Pancreas (tissue), 10 donors: ENCODE measurements around the gene DCDC2C. TPM values are rescaled to one million over a fixed set of nuclear protein-coding genes. Genes with fewer than 3 reads are reported as not detected.

Source experiments
- ATAC-seq, 4 donors: fragments of 200-7000 bp; cut with Tn5 transposase; one replicate each; pipeline versions ENCODE4 v1.8.0 to v1.9.1; 2020; ENCODE audit warnings: mild to moderate bottlenecking in 4 of 4, moderate library complexity in 4 of 4
- DNase-seq, 6 donors: peaks; one replicate each; pipeline ENCODE4 v3.0.0-alpha.2; 2020
- FAIRE-seq: peaks from 2 replicates; lab custom pipeline; 2012; peaks lifted over from hg19 to GRCh38; lab: Jason Lieb, UNC
- H3K27ac ChIP-seq, 4 donors: fragments of 200-600 bp; sonication (generic); 1 replicate in 3 of 4; 2 replicates in 1 of 4; pipeline versions ENCODE4 v1.5.0 to v1.8.0; 2020
- H3K27me3 ChIP-seq, 4 donors: fragments of 200-600 bp; one replicate each; pipeline ENCODE4 v1.8.0; 2021
- H3K36me3 ChIP-seq, 3 donors: fragments of 200-600 bp; sonication (generic) in 1 of 3; one replicate each; pipeline versions ENCODE4 v1.5.0 to v1.8.0; 2020 to 2021
- H3K4me1 ChIP-seq, 3 donors: fragments of 200-600 bp; one replicate each; pipeline ENCODE4 v1.8.0; 2021
- H3K4me3 ChIP-seq, 4 donors: fragments of 200-600 bp; sonication (generic) in 2 of 4; one replicate each; pipeline versions ENCODE4 v1.5.0 to v1.8.0; 2020 to 2021
- H3K9me3 ChIP-seq, 4 donors: fragments of 200-600 bp; one replicate each; pipeline ENCODE4 v1.8.0; 2021
- WGBS, 2 donors: extraction: QIAGEN DNeasy Blood & Tissue Kit; methylation state at CpG; one replicate each; pipeline ENCODE4 v1.1.7; 2013; 5-methylcytosine and 5-hydroxymethylcytosine counted together
- intact Hi-C, 3 donors: fragments of 100-400 bp; cut with DNase I; formaldehyde crosslinking; loops; one replicate each; pipeline versions ENCODE4 v1.11.1 to v1.14.2; 2022
- polyA plus RNA-seq, 2 donors: library from polyadenylated mRNA; stranded (reverse); fragments of 200-250 nt; gene quantifications; one replicate each; pipeline ENCODE4 v1.2.3, GENCODE V29; 2013
- total RNA-seq, 6 donors: library from RNA; stranded (reverse); fragmentation: NEBNext Ultra II Directional in 4 of 6; extraction: Animal tissue kit (Norgen Biotek cat#: 25700) in 4 of 6; gene quantifications; one replicate each; pipeline versions ENCODE4 v1.2.1 to v1.2.4, GENCODE V29; 2021 to 2023
- TF ChIP-seq, protein P1 (sequence below), 4 donors: fragments of 200-600 bp; sonication (generic) in 3 of 4; IDR thresholded peaks; one replicate each; pipeline versions ENCODE4 v1.5.0 to v1.8.0; 2021; ENCODE audit warnings: antibody characterized with exemption in 4 of 4
- donor health status: healthy with polysubstance abuse.
- donor health status: DM: no; HTN: no; CAD: no; lungs with moderate emphysema.
- donor health status: DM: no; HTN: no; CAD: no.
- donor health status: control.
- donor health status: control.
- donor health status: Bipolar disorder and iron deficiency.
- donor health status: DM: yes; HTN: yes; CAD: no.
- donor health status: DM: no; HTN: no; CAD: no.
- donor health status: DM: no; HTN: no; CAD: no.
- donor health status: DM: yes; HTN: yes; CAD: no.

Gene DCDC2C
- total and polyA plus RNA-seq, 8 donors, result not detected

DNA sequence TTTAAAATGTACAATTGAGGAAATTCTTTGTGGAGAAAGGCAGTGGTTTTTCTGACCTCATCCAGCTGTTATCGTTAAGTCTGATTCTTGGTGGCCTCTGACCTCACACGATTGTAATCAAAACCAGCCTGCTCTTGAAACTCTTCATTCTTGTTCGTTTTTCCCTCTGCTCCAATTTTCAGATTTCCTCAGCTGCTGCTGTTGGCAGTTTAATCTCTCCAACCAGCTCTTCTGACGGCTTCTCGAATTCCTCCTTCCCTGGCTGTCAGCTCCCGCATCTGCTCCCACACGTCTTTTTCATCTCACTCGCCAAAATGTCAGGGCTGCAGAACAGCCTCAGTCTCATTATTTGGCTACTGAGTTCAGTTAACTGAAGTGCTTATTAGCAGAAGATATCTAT is 136.1 kb downstream of the DCDC2C start:
- no peaks in the 10 kb centered on the region for H3K4me1 ChIP-seq
- no peak overlapping the region for H3K4me3 ChIP-seq
- intact Hi-C loops, result no loop called here
- ATAC-seq (no peak), DNase-seq (no peak), FAIRE-seq (no peak)
- TF ChIP-seq, protein P1, sequence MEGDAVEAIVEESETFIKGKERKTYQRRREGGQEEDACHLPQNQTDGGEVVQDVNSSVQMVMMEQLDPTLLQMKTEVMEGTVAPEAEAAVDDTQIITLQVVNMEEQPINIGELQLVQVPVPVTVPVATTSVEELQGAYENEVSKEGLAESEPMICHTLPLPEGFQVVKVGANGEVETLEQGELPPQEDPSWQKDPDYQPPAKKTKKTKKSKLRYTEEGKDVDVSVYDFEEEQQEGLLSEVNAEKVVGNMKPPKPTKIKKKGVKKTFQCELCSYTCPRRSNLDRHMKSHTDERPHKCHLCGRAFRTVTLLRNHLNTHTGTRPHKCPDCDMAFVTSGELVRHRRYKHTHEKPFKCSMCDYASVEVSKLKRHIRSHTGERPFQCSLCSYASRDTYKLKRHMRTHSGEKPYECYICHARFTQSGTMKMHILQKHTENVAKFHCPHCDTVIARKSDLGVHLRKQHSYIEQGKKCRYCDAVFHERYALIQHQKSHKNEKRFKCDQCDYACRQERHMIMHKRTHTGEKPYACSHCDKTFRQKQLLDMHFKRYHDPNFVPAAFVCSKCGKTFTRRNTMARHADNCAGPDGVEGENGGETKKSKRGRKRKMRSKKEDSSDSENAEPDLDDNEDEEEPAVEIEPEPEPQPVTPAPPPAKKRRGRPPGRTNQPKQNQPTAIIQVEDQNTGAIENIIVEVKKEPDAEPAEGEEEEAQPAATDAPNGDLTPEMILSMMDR (IDR thresholded peaks at IDR 0.05), result no peak
- 19 to 21% methylated on average over 8 of the region's 8 CpGs for WGBS, 2 donors
- H3K36me3 ChIP-seq, result no peaks in the 10 kb centered on the region
- no peak overlapping the region for H3K27ac ChIP-seq
- H3K27me3 ChIP-seq, result no peaks in the 10 kb centered on the region
- H3K9me3 ChIP-seq, result no peaks in the 10 kb centered on the region

DNA sequence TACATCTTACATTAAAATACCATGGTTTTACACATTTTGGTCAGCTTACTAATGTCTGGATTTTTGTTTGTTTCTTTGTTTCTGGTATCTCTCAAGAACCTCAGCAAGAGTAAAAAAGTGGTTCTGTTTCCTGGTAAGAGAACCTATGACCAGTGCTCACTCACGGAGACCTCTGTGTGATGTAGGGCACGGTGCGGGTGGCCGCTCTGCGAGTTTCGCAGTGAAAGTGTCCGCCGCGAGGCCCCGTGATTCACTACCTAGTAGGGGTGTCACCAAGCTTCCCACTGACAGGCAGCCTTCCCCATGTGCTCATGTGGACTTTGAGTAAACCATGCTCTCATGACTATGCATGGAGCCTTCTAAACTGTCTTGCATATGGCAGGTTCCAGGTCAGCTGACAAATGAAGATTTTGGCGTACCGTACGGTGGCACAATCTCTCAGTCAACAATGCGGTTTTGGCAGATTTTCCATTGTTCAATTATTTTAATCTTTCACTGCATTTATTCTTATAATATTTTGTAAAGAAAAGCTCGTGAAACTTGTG is 137.3 kb downstream of the DCDC2C start:
- Histone ChIP-seq H3K27ac (no peak overlapping the region), H3K4me3 (no peak overlapping the region), H3K4me1 (no peaks in the 10 kb centered on the region), H3K36me3 (no peaks in the 10 kb centered on the region), H3K9me3 (no peaks in the 10 kb centered on the region), H3K27me3 (no peaks in the 10 kb centered on the region)
- TF ChIP-seq, protein P1 (IDR thresholded peaks at IDR 0.05), result no peak
- DNase-seq, result no peak
- 81 to 90% methylated on average over 15 of the region's 15 CpGs for WGBS, 2 donors
- no peak for FAIRE-seq
- no peak for ATAC-seq
- intact Hi-C loops, result no loop called here

DNA sequence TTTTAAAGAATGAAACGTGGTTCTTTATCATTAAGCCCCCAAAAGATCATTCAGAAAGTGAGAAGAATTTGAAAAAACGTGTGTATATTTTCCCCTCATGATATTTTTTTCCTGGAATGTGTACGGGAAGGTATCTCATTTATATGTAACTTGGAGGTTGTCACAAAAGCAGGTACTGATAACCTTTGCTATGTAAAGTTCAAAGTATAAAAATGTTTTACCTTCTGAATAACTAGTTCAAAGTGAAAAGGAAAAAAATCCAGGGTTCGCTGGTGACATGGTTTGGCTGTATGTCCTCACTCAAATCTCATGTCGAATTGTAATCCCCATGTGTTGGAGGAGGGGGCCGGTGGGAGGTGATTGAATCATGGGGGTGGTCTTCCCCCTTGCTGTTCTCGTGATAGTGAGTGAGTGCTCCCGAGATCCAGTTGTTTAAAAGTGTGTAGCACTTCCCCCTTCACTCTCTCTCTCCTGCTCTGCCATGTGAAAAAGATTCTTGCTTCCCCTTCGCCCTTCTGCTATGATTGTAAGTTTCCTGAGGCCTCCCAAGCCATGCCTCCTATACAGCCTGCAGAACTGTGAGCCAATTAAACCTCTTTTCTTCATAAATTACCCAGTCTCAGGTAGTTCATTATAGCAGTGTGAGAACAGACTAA is 144.2 kb downstream of the DCDC2C start:
- no peak for DNase-seq
- TF ChIP-seq, protein P1 (IDR thresholded peaks at IDR 0.05), result no peak
- H3K36me3 ChIP-seq, result no peaks in the 10 kb centered on the region
- no peak overlapping the region for H3K27ac ChIP-seq
- H3K4me1 ChIP-seq, result no peaks in the 10 kb centered on the region
- intact Hi-C loops, result no loop called here
- FAIRE-seq, result no peak
- no peak for ATAC-seq
- no peak overlapping the region for H3K4me3 ChIP-seq
- 30 to 31% methylated on average over 9 of the region's 9 CpGs for WGBS, 2 donors
- no peaks in the 10 kb centered on the region for H3K9me3 ChIP-seq
- no peaks in the 10 kb centered on the region for H3K27me3 ChIP-seq

DNA sequence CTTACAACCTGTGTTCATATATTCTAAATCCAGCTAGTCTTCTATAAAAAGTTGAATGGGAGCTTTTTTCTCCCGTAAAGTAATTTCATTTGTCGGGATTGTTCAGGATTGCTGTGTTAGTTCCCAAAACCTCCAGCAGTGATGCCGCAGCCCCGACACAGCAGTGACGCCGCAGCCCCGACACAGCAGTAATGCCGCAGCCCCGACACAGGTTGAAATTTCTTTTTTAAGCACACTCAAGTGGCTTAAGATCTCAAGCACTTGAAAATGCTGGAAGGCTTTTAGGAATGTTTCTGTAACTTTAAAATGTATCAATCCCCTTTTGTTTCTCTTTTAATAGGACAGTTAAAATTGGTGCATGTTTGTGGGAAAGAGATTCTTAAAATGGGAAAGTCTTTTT is 145.4 kb downstream of the DCDC2C start:
- no peaks in the 10 kb centered on the region for H3K9me3 ChIP-seq
- FAIRE-seq (no peak), ATAC-seq (no peak), DNase-seq (no peak)
- H3K4me1 ChIP-seq, result no peaks in the 10 kb centered on the region
- H3K36me3 ChIP-seq, result no peaks in the 10 kb centered on the region
- no peak overlapping the region for H3K4me3 ChIP-seq
- H3K27me3 ChIP-seq, result no peaks in the 10 kb centered on the region
- 78 to 85% methylated on average over 9 of the region's 9 CpGs for WGBS, 2 donors
- no peak overlapping the region for H3K27ac ChIP-seq
- intact Hi-C loops, result no loop called here
- TF ChIP-seq, protein P1 (IDR thresholded peaks at IDR 0.05), result no peak

DNA sequence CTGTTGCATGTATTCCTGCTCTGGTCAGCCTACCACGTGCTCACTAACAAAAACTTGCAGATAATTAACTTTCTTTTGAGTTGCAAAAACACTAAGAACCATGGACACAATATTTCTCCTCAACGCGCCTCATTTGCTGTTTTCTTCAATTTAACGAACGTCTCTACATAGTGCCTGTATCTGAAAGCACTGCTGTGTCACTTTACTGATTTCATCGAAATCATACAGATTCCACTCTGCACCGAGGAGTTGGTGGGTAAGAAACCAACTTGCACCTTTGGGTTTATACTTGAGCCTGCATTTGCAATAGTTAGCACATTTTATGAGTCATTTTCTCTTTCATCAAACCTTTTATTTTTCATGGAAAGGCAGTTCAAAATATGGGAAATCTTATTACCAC is 145.8 kb downstream of the DCDC2C start:
- Histone ChIP-seq H3K4me1 (no peaks in the 10 kb centered on the region), H3K27me3 (no peaks in the 10 kb centered on the region), H3K9me3 (no peaks in the 10 kb centered on the region), H3K27ac (no peak overlapping the region), H3K4me3 (no peak overlapping the region), H3K36me3 (no peaks in the 10 kb centered on the region)
- TF ChIP-seq, protein P1 (IDR thresholded peaks at IDR 0.05), result no peak
- ATAC-seq (no peak), FAIRE-seq (no peak), DNase-seq (no peak)
- WGBS, 2 donors, result 64 to 73% methylated on average over 7 of the region's 7 CpGs
- intact Hi-C loops, result no loop called here
